Natural killer cell (primary cell): ENCODE measurements around the gene UBE2D3. TPM values are rescaled to one million over a fixed set of nuclear protein-coding genes. Genes with fewer than 3 reads are reported as not detected.

Experiments used
- ATAC-seq, 3 donors: fragments of 150-1000 bp in 2 of 3; fragments of 200-7000 bp in 1 of 3; cut with Tn5 transposase; 1 replicate in 1 of 3; 2 replicates in 2 of 3; pipeline ENCODE4 v1.10.0; 2021; ENCODE audit warnings: mild to moderate bottlenecking in 2 of 3, moderate library complexity in 2 of 3
- DNase-seq, 2 donors: peaks; one replicate each; pipeline versions ENCODE4 v3.0.0 to v3.0.0-alpha.2; 2013 to 2021; ENCODE audit warnings: mixed read lengths in 1 of 2
- H3K27ac ChIP-seq: one replicate; pipeline ENCODE4 v1.5.1; 2013; ENCODE audit warnings: mild to moderate bottlenecking, low read length
- H3K27me3 ChIP-seq: one replicate; pipeline ENCODE4 v1.6.1; 2013; ENCODE audit warnings: low read length; ENCODE audit not compliant: control insufficient read depth, insufficient read depth
- H3K36me3 ChIP-seq: one replicate; pipeline ENCODE4 v1.6.1; 2013; ENCODE audit warnings: low read length; ENCODE audit not compliant: control insufficient read depth, insufficient read depth
- H3K4me1 ChIP-seq: one replicate; pipeline ENCODE4 v1.6.1; 2013; ENCODE audit warnings: low read length; ENCODE audit not compliant: control insufficient read depth, insufficient read depth
- H3K4me3 ChIP-seq: one replicate; pipeline ENCODE4 v1.5.1; 2013; ENCODE audit warnings: low read length
- H3K9me3 ChIP-seq: one replicate; pipeline ENCODE4 v1.6.1; 2013; ENCODE audit warnings: low read length; ENCODE audit not compliant: control insufficient read depth, insufficient read depth
- H3K27ac Mint-ChIP-seq, 2 donors: one replicate each; pipeline ENCODE4 v1.8.0; 2022; ENCODE audit warnings: mild to moderate bottlenecking in 2 of 2, mixed read lengths in 2 of 2, moderate library complexity in 1 of 2
- H3K27me3 Mint-ChIP-seq, 2 donors: one replicate each; pipeline ENCODE4 v1.8.0; 2022; ENCODE audit warnings: low read depth in 2 of 2, mixed read lengths in 2 of 2
- H3K36me3 Mint-ChIP-seq: one replicate; pipeline ENCODE4 v1.8.0; 2022; ENCODE audit warnings: mixed read lengths
- H3K4me1 Mint-ChIP-seq, 2 donors: one replicate each; pipeline ENCODE4 v1.8.0; 2022; ENCODE audit warnings: mixed read lengths in 2 of 2
- H3K4me3 Mint-ChIP-seq: one replicate; pipeline ENCODE4 v1.8.0; 2022; ENCODE audit warnings: mild to moderate bottlenecking, moderate library complexity, mixed read lengths
- H3K9me3 Mint-ChIP-seq, 2 donors: one replicate each; pipeline ENCODE4 v1.8.0; 2022; ENCODE audit warnings: mixed read lengths in 2 of 2
- CTCF ChIP-seq: fragments of 200-600 bp; IDR thresholded peaks from one replicate; pipeline ENCODE4 v1.8.0; 2022; ENCODE audit warnings: antibody characterized with exemption
- WGBS: methylation state at CpG from one replicate; pipeline ENCODE4 v1.1.7; 2013; ENCODE audit warnings: missing lambda C conversion rate; ENCODE audit not compliant: insufficient coverage; 5-methylcytosine and 5-hydroxymethylcytosine counted together
- intact Hi-C: fragments of 100-400 bp; cut with micrococcal nuclease; formaldehyde crosslinking; loops from one replicate; pipeline ENCODE4 v1.14.2; 2022
- total RNA-seq, 4 donors: library from RNA; stranded (reverse); fragments of 120-200 nt in 1 of 4; gene quantifications; one replicate each; pipeline versions ENCODE4 v1.2.3 to v1.2.4, GENCODE V29; 2013 to 2022

The UBE2D3 gene
- total RNA-seq, 3 donors from 2014 or later (not counting 1 experiment from before 2014, with no cell fraction given), result 527 to 624 (median 529) TPM

GRCh38 chr4:102828497-102828808 lies 1.1 kb upstream of the UBE2D3 start:
- Histone ChIP-seq H3K27me3 (no peaks in the 10 kb centered on the region), H3K4me3 (peak overlapping the region; percentile 86), H3K27ac (peak overlapping the region; percentile 99), H3K9me3 (no peaks in the 10 kb centered on the region), H3K4me1 (peaks cover 7% of the 10 kb centered on the region), H3K36me3 (peaks cover 5% of the 10 kb centered on the region)
- Mint-ChIP-seq H3K27me3 (no peaks in the 10 kb centered on the region), H3K36me3 (no peaks in the 10 kb centered on the region), H3K9me3 (no peaks in the 10 kb centered on the region), H3K4me1 (peaks cover 31 to 37% of the 10 kb centered on the region in 2 donors), H3K4me3 (no peak overlapping the region), H3K27ac (no peak overlapping the region)
- intact Hi-C loops, result loop anchor here (1.0 to 10.0 kb wide), 6 partner anchors 40 to 481 kb away; partner anchors contain the start of genes CISD2, SLC39A8 and SLC9B2
- 0% methylated on average over 4 of the region's 4 CpGs for WGBS
- no peak for TF ChIP-seq CTCF
- no peak for ATAC-seq
- DNase-seq, result no peak

GRCh38 chr4:102827674-102828496 lies 534 bp upstream of the UBE2D3 start:
- peaks cover 37 to 43% of the 10 kb centered on the region in 2 donors for H3K4me1 Mint-ChIP-seq
- Histone ChIP-seq H3K27me3 (no peaks in the 10 kb centered on the region), H3K4me3 (peak overlapping the region; percentile 86), H3K9me3 (no peaks in the 10 kb centered on the region), H3K4me1 (peaks cover 7% of the 10 kb centered on the region), H3K27ac (peak overlapping the region; percentile 99), H3K36me3 (peaks cover 10% of the 10 kb centered on the region)
- no peak for TF ChIP-seq CTCF
- intact Hi-C loops, result loop anchor here (1.0 to 10.0 kb wide), 9 partner anchors 40 to 481 kb away; partner anchors contain the start of genes CISD2, MANBA, NFKB1 and SLC39A8
- DNase-seq (peak; percentile 95 to 100), ATAC-seq (peak; percentile 65 to 82 (median 71))
- no peaks in the 10 kb centered on the region for H3K36me3 Mint-ChIP-seq
- WGBS, result under 1% methylated on average over 47 of the region's 50 CpGs
- no peaks in the 10 kb centered on the region for H3K27me3 Mint-ChIP-seq
- H3K9me3 Mint-ChIP-seq, result no peaks in the 10 kb centered on the region
- H3K4me3 Mint-ChIP-seq, result no peak overlapping the region
- H3K27ac Mint-ChIP-seq, result no peak overlapping the region

- H3K4me3 Mint-ChIP-seq, result no peak overlapping the region
- Histone ChIP-seq H3K27me3 (no peaks in the 10 kb centered on the region), H3K36me3 (peaks cover 10% of the 10 kb centered on the region), H3K4me1 (peaks cover 13% of the 10 kb centered on the region), H3K4me3 (peak overlapping the region; percentile 86), H3K9me3 (no peaks in the 10 kb centered on the region), H3K27ac (peak overlapping the region; percentile 99)
- H3K27ac Mint-ChIP-seq, result no peak overlapping the region
- no peaks in the 10 kb centered on the region for H3K27me3 Mint-ChIP-seq
- H3K4me1 Mint-ChIP-seq, result peaks cover 45 to 52% of the 10 kb centered on the region in 2 donors
- no peaks in the 10 kb centered on the region for H3K9me3 Mint-ChIP-seq
- under 1% methylated on average over 38 of the region's 38 CpGs for WGBS
- DNase-seq (no peak), ATAC-seq (no peak)
- H3K36me3 Mint-ChIP-seq, result no peaks in the 10 kb centered on the region
- TF ChIP-seq CTCF, result no peak
- intact Hi-C loops, result loop anchor here (2.0 to 10.0 kb wide), 7 partner anchors 94 to 479 kb away; partner anchors contain the start of genes NFKB1, SLC39A8, SLC9B1 and SLC9B2
These were observed 1.1 kb downstream of the UBE2D3 start for GRCh38 chr4:102826105-102826889.
